ENCODE results near the gene SOBP. TPM values are rescaled to one million over a fixed set of nuclear protein-coding genes. Genes with fewer than 3 reads are reported as not detected.

Gene SOBP
- total RNA-seq, 2 experiments from 2014 or later, result 1.2 to 1.4 TPM

DNA sequence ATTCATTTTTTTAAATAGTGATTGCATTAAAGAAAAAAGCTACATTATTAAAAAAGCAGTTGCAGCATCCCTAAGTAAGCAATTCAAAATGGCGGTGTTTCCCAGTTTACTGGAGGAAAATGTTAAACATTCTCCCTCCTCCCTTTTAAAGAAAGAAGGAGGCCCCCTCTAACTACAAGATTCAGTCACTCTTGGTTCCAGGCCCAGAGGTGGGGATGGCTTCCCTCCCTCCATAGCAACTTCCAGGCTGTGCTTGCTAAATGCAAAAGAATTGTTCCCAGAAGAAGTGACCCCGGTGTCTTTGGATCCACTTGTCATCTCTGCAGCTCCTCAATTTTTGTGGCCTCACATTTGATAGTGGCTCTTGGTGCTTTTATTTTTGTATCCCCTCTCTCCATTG, 165.9 kb downstream of the SOBP start:
- POLR2A ChIA-PET, result interaction anchor here (0.6 to 5.3 kb wide), 11 partner anchors 10 to 606 kb away, joined by 3 to 55 read pairs (median 7); partner anchors contain the start of genes PDSS2 and SNX3
- Mint-ChIP-seq H3K4me1 (peaks cover 47% of the 10 kb centered on the region), H3K4me3 (no peak overlapping the region), H3K27ac (peak overlapping the region; percentile 65), H3K36me3 (peaks cover 5% of the 10 kb centered on the region), H3K27me3 (no peaks in the 10 kb centered on the region), H3K9me3 (peaks cover 4% of the 10 kb centered on the region)
- DNase-seq, result no peak
- no peak for ATAC-seq (ENCODE audit: low read depth)

DNA sequence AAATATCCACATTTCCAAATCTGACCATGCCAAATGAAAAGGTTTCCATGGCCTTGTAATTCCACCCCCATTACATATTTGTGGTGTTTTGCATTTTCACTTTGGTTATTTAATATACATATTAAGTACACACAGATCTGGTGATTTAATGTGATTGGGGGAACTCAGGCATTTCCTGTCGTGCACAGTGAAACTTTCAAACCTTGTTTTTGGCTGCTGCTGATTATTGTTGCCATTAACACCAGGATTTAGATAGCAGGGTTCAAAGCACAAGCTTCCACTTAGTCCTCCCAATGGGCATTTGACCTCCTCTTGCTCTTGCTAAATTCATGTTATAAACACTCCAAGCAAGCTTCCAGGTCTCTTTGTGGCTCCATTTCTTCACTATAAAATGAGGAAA, 166.5 kb downstream of the SOBP start:
- ATAC-seq (ENCODE audit: low read depth), result no peak
- peak overlapping the region; percentile 96 for H3K27ac Mint-ChIP-seq
- H3K4me1 Mint-ChIP-seq, result peaks cover 49% of the 10 kb centered on the region

DNA sequence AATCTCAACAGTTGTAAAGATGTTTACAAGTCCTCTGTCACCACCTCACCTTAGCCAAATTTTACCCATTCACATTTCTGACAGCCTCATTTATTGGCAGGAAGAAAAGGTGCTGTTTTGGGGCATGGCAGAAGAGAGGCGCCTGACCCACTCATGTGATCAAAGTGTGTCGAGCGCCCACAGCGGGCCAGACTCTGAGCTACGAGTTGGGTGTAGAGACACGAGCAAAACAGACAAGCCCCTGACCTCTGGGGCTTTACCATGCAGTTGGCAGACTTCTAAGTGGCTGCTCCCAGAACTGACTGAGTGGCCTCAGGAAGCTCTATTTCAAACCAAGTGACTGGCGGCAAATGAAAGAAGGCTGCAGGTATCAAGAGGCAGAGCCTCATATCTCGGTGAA, 167.0 kb downstream of the SOBP start:
- ATAC-seq (ENCODE audit: low read depth), result peak; percentile 5
- Mint-ChIP-seq H3K27ac (peak overlapping the region; percentile 96), H3K4me1 (peaks cover 51% of the 10 kb centered on the region), H3K27me3 (no peaks in the 10 kb centered on the region), H3K36me3 (peaks cover 3% of the 10 kb centered on the region), H3K9me3 (peaks cover 3% of the 10 kb centered on the region), H3K4me3 (peak overlapping the region; percentile 87)
- POLR2A ChIA-PET, result interaction anchor here (1.4 to 5.3 kb wide), 10 partner anchors 9 to 338 kb away, joined by 3 to 55 read pairs (median 11); partner anchors contain the start of genes PDSS2 and SOBP
- no peak for DNase-seq

More for the DNA sequence above, 166.5 kb downstream of the SOBP start:
- POLR2A ChIA-PET, result interaction anchor here (1.0 to 5.3 kb wide), 10 partner anchors 10 to 605 kb away, joined by 3 to 55 read pairs (median 11); partner anchors contain the start of genes PDSS2, SNX3 and SOBP
- peaks cover 4% of the 10 kb centered on the region for H3K9me3 Mint-ChIP-seq
- H3K36me3 Mint-ChIP-seq, result peaks cover 3% of the 10 kb centered on the region
- DNase-seq, result no peak
- H3K4me3 Mint-ChIP-seq, result peak overlapping the region; percentile 87
- no peaks in the 10 kb centered on the region for H3K27me3 Mint-ChIP-seq

DNA sequence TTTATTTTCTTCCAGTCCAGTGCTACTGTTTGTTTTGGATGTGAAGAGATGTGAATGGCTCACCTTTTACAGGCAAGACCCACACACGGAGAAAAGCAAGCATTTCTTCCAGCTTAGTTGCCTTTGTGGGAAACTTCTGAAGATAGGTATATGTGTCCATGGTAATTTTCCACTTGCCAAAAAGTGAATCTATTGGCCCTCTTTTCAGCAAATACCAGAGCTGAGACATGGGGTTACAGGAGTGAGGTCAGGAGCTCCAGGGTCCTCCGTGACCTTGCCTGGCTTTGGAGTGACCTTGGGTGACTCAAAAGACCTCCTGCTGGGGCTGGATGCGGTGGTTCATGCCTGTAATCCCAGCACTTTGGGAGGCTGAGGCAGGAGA, 167.4 kb downstream of the SOBP start:
- Mint-ChIP-seq H3K27ac (peak overlapping the region; percentile 96), H3K4me1 (peaks cover 49% of the 10 kb centered on the region), H3K36me3 (peaks cover 3% of the 10 kb centered on the region), H3K27me3 (peaks cover 2% of the 10 kb centered on the region), H3K9me3 (no peaks in the 10 kb centered on the region), H3K4me3 (peak overlapping the region; percentile 87)
- POLR2A ChIA-PET, result interaction anchor here (0.7 to 5.3 kb wide), 16 partner anchors 9 to 1091 kb away, joined by 3 to 55 read pairs (median 6); partner anchors contain the start of genes BEND3, PDSS2 and SOBP
- no peak for ATAC-seq (ENCODE audit: low read depth)
- no peak for DNase-seq

DNA sequence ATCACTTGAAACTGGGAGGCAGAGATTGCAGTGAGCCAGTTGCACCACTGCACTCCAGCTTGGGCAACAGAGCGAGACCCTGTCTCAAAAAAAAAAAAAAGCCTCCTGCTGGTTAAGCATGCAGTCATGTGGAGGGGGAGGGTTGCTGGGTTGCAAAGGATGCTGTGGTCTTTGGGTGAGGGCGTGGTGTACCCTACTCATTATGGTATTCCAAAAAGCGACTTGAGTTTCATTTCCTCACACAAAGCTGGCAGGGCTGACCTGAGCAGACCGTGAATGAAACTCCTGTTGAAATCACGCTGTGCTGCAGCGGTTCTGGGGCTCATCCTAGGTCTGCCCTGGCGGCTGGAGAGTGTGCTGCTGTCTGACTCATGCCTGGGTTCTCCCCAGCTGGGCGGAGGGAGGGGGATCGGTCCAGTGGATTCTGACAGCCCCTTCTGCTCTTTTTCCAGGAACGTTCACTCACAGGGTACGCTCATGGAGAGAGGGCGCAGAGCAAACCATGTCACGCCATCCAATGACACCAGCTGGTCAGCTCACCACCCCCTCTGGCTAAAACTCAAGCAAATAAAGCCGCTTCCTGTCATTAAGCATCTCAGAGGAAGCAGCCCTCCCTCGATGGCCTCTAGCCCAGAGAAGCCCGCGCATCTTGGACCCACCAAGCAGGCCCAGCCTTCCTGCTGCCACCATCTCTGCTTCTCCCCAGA, 168.0 kb downstream of the SOBP start:
- Mint-ChIP-seq H3K4me3 (peak overlapping the region; percentile 87), H3K9me3 (no peaks in the 10 kb centered on the region), H3K27ac (peak overlapping the region; percentile 96), H3K27me3 (peaks cover 2% of the 10 kb centered on the region), H3K36me3 (peaks cover 3% of the 10 kb centered on the region), H3K4me1 (peaks cover 52% of the 10 kb centered on the region)
- ATAC-seq (ENCODE audit: low read depth) (peak; percentile 89), DNase-seq (peak; percentile 72)
- POLR2A ChIA-PET, result interaction anchor here (0.7 to 5.3 kb wide), 17 partner anchors 12 to 1091 kb away, joined by 3 to 55 read pairs (median 6); partner anchors contain the start of genes BEND3, PDSS2 and SOBP

DNA sequence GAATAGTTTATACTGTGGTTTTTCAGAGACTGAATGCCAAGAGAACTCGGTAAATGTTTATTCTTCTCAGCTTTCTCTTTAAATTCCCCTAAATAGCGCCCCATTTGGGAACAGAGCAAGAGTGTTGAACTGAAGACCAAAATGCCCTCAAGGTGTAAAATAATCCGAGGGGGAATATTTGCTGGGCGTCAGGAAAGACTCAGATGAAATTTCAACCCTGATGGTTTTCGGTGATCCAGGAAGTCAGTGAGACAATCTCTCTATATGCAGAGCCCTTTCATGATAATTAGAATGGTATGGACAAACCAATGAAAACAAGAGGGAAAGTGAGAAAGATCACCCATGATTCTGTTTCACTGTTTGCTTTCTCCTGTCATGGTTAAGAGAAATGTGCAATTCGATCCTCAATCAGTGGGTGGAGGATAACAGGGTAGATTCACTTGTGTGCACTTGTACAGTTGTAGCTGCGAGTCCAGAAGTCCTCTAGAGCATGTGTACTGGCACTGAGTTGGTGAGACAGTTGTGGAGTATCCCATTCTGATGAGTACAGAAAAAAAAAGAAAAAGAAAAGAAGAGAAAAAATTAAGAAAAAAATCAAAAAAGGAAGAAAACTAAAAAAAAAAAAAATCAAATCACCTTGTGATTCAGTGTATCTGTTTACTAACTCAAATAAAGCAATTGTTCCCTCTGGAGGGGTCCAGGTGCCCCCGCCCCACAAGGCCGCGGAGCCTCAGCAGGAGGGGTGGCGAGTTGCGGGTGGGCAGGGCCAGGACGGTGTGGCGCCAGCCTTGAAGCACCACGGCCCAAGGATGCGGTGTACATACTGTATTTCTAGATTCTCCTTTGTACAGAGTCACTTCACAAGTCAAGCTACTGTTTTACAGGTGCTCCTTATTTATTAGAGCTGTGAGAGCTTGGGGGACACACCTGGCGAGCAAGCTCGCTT, 169.3 kb downstream of the SOBP start:
- Mint-ChIP-seq H3K4me3 (peak overlapping the region; percentile 87), H3K27me3 (peaks cover 3% of the 10 kb centered on the region), H3K9me3 (no peaks in the 10 kb centered on the region), H3K36me3 (peaks cover 3% of the 10 kb centered on the region), H3K4me1 (peaks cover 53% of the 10 kb centered on the region), H3K27ac (peak overlapping the region; percentile 96)
- POLR2A ChIA-PET, result interaction anchor here (0.5 to 4.2 kb wide), 5 partner anchors 10 to 462 kb away, joined by 3 to 55 read pairs (median 4); no protein-coding TSS in a partner anchor
- no peak for ATAC-seq (ENCODE audit: low read depth)
- DNase-seq, result no peak

DNA sequence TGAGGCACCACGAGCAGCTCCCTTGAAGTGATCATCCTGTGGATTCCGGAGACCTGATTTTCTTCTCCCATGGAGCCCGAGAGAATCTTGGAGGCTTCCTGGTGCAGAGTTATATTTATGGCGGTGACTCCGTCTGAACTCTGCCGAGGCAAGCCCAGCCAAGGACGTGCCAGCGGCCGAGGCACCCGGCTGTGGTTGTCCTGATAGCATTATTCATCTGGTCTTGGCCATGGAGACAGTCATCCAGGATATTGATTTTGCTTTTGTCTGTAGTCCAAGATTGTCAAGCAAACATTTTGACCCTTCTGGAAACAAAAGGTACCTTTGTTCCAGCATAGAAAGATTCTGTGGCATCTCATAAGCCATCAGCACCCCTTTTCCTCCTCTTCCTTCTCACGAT, 170.9 kb downstream of the SOBP start:
- H3K4me3 Mint-ChIP-seq, result no peak overlapping the region
- peaks cover 5% of the 10 kb centered on the region for H3K36me3 Mint-ChIP-seq
- no peaks in the 10 kb centered on the region for H3K9me3 Mint-ChIP-seq
- POLR2A ChIA-PET, result no interaction called here
- H3K27ac Mint-ChIP-seq, result no peak overlapping the region
- ATAC-seq (ENCODE audit: low read depth), result no peak
- peaks cover 3% of the 10 kb centered on the region for H3K27me3 Mint-ChIP-seq
- peaks cover 50% of the 10 kb centered on the region for H3K4me1 Mint-ChIP-seq
- DNase-seq, result no peak

DNA sequence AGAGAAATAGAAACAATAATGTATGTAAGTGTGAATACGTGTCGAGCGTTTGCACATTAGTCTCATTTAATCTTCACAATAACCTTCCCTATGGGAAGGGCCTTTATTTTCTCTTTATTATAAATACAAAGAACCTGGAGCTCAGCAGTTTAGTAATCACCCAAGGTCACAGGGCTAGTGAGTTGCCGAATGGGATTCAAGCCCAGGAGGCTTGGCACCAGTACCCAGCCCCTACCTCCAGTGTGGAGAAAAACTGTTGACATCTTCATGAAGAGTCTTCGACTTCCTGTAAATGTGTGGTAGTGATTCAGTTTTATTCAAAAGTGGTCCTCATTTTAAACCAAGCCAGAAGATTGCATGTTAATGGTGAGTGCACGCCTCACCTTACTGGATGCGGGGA, 171.4 kb downstream of the SOBP start:
- Mint-ChIP-seq H3K36me3 (peaks cover 5% of the 10 kb centered on the region), H3K4me3 (no peak overlapping the region), H3K27ac (no peak overlapping the region), H3K9me3 (no peaks in the 10 kb centered on the region), H3K27me3 (peaks cover 3% of the 10 kb centered on the region), H3K4me1 (peaks cover 47% of the 10 kb centered on the region)
- DNase-seq (no peak), ATAC-seq (ENCODE audit: low read depth) (no peak)
- POLR2A ChIA-PET, result no interaction called here

DNA sequence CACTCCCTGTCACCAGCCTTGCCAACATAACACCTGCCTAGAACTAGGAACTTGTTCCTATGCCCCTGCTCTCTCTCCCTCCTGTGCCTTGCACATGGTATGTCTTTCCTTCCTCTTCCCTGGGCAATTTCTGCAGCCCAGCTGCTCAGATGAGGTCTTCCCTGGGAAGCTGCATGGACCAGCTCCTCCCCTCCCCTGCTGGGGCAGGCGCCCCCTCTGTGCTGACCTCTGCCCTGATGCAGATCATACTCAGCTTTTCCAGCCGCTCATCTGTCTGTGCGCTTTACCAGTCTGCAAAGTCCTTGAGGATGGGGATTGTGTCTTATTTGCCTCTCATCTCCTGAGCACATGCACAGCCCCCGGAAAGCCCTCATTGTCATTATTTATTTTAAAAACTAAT, 172.4 kb downstream of the SOBP start:
- Mint-ChIP-seq H3K27me3 (peaks cover 3% of the 10 kb centered on the region), H3K4me1 (peaks cover 44% of the 10 kb centered on the region)
- DNase-seq, result no peak

DNA sequence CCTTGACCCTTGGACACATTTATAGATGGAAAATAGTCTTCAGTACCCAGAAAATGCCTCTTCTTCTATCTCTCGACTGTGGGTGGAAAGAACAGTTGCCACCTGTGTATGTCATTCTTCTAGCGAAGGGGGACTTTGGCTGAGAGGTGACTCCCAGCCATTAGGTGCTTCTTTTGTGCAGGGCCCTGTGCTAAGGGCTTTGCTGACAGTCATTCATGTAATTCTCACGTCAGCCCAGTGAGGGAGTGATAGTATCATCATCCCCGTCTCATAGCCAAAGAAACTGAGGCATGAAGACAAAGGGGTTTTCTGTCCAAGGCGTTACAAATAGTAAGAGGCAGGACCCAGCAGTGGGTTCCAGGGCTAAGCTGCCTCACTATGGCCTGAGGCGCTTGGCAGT, 173.4 kb downstream of the SOBP start:
- ATAC-seq (ENCODE audit: low read depth) (no peak), DNase-seq (no peak)
- H3K27ac Mint-ChIP-seq, result no peak overlapping the region
- H3K27me3 Mint-ChIP-seq, result peaks cover 3% of the 10 kb centered on the region
- POLR2A ChIA-PET, result no interaction called here
- H3K9me3 Mint-ChIP-seq, result no peaks in the 10 kb centered on the region
- H3K4me1 Mint-ChIP-seq, result peaks cover 36% of the 10 kb centered on the region
- H3K4me3 Mint-ChIP-seq, result no peak overlapping the region
- peaks cover 9% of the 10 kb centered on the region for H3K36me3 Mint-ChIP-seq

More for the DNA sequence above, 172.4 kb downstream of the SOBP start:
- H3K27ac Mint-ChIP-seq, result no peak overlapping the region
- no peak overlapping the region for H3K4me3 Mint-ChIP-seq
- POLR2A ChIA-PET, result no interaction called here
- peaks cover 7% of the 10 kb centered on the region for H3K36me3 Mint-ChIP-seq
- H3K9me3 Mint-ChIP-seq, result no peaks in the 10 kb centered on the region
- ATAC-seq (ENCODE audit: low read depth), result no peak

DNA sequence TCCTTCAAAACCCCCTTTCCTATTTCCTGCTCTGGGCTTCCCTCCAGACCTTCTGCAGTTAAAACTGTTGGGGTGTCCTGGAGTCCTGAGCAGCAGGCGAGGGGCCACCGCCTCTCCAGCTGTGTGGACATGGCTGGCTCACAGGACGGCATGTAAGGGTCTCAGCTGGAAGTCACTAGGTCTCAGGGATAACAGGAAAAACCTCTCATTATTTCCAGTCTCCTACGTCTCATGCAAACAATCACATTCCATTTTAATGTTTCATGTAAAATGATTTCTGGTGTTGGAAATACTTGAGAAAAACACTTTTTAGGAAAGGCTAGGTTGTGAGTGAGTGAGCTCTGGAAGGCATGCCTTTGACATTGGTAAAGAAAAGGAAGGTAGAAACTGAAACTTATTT, 175.5 kb downstream of the SOBP start:
- peak overlapping the region; percentile 40 for H3K27ac Mint-ChIP-seq
- DNase-seq (no peak), ATAC-seq (ENCODE audit: low read depth) (no peak)
- peaks cover 34% of the 10 kb centered on the region for H3K4me1 Mint-ChIP-seq
- H3K9me3 Mint-ChIP-seq, result no peaks in the 10 kb centered on the region
- H3K4me3 Mint-ChIP-seq, result no peak overlapping the region
- H3K27me3 Mint-ChIP-seq, result peaks cover 3% of the 10 kb centered on the region
- peaks cover 6% of the 10 kb centered on the region for H3K36me3 Mint-ChIP-seq
- POLR2A ChIA-PET, result interaction anchor here (1.7 kb wide), 1 partner anchor 206 kb away, joined by 6 read pairs; the partner anchor contains the start of gene PDSS2

DNA sequence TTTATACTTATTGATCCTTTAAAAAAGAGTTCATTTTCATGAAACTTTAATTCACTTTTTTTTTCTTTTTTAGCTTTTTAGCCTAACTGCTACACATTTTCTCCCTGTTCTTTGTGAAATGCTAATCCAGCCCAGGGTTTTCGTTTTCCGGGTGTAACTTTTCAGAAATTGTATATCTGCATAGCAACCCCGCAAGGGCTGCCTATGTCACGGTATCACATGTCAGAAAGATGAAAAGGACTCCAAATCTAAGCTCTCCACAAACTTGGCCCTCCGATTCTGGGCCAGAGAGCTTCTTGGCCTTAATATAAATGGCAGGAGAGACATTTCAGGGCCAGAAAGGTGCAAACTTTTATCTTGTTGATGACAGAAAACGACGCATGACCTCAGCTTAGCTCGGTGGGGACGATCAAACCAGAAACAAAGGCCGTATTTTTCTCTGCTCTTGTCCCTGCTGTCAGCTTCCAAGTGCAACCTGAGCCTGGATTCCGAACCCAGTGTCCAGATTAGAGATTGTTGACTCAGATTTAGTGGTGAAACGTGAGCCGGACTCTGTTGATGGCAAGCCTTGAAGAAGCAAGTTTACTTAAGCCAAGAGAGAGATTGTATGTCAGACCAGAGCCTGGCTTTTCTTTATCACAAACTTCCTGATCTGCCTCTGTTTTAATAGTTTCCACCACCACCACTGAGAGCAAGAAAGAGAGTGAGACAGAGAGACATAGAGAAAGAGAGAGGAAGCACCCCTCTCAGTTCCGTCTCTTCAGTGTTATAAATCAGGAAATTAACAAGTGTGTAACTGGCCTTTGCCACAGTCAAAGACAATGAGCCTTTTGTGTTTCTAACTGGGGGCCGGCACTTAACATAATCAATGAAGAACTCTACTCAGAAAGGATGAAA, 176.4 kb downstream of the SOBP start:
- Mint-ChIP-seq H3K9me3 (no peaks in the 10 kb centered on the region), H3K36me3 (peaks cover 6% of the 10 kb centered on the region), H3K27ac (no peak overlapping the region), H3K4me1 (peaks cover 39% of the 10 kb centered on the region), H3K27me3 (peaks cover 3% of the 10 kb centered on the region), H3K4me3 (no peak overlapping the region)
- no peak for DNase-seq
- POLR2A ChIA-PET, result interaction anchor here (0.7 to 1.7 kb wide), 2 partner anchors 10 to 207 kb away, joined by 3 to 6 read pairs; partner anchors contain the start of gene PDSS2
- no peak for ATAC-seq (ENCODE audit: low read depth)
